ENCODE data around the gene TAX1BP3.

The TAX1BP3 gene

GRCh38 chr17:3689262-3690093, 21.1 kb upstream of the TAX1BP3 start:
- Histone ChIP-seq H3K27me3 (ENCODE audit: control insufficient read depth in 1 of 2, insufficient read depth in 2 of 2, low read length in 2 of 2) (peaks cover 0 to 2% of the 10 kb centered on the region in 2 donors), H3K9ac (ENCODE audit: low read depth in 1 of 2, low read length in 2 of 2) (no peak overlapping the region), H3K27ac (ENCODE audit: low read depth, low read length) (no peak overlapping the region), H3K36me3 (ENCODE audit: control insufficient read depth in 1 of 2, insufficient read depth in 2 of 2, low read length in 2 of 2) (no peaks in the 10 kb centered on the region), H3K4me1 (ENCODE audit: control insufficient read depth in 1 of 2, insufficient read depth in 2 of 2, low read length in 2 of 2) (no peaks in the 10 kb centered on the region), H3K9me3 (ENCODE audit: control insufficient read depth in 1 of 2, low read length in 2 of 2) (no peaks in the 10 kb centered on the region), H3K4me3 (ENCODE audit: low read depth in 1 of 2, low read length in 2 of 2) (no peak overlapping the region)

- no peaks in the 10 kb centered on the region for H3K9me3 ChIP-seq (ENCODE audit: control insufficient read depth in 1 of 2, low read length in 2 of 2)
- no peak overlapping the region for H3K27ac ChIP-seq (ENCODE audit: low read depth, low read length)
- no peak overlapping the region for H3K4me3 ChIP-seq (ENCODE audit: low read depth in 1 of 2, low read length in 2 of 2)
- H3K4me1 ChIP-seq (ENCODE audit: control insufficient read depth in 1 of 2, insufficient read depth in 2 of 2, low read length in 2 of 2), result no peaks in the 10 kb centered on the region
- H3K36me3 ChIP-seq (ENCODE audit: control insufficient read depth in 1 of 2, insufficient read depth in 2 of 2, low read length in 2 of 2), result no peaks in the 10 kb centered on the region
- no peaks in the 10 kb centered on the region for H3K27me3 ChIP-seq (ENCODE audit: control insufficient read depth in 1 of 2, insufficient read depth in 2 of 2, low read length in 2 of 2)
- H3K9ac ChIP-seq (ENCODE audit: low read depth in 1 of 2, low read length in 2 of 2), result no peak overlapping the region
These were observed 20.5 kb upstream of the TAX1BP3 start for GRCh38 chr17:3688852-3689261.

GRCh38 chr17:3688027-3688553, 19.7 kb upstream of the TAX1BP3 start:
- H3K9ac ChIP-seq (ENCODE audit: low read depth in 1 of 2, low read length in 2 of 2), result no peak overlapping the region
- H3K36me3 ChIP-seq (ENCODE audit: control insufficient read depth in 1 of 2, insufficient read depth in 2 of 2, low read length in 2 of 2), result no peaks in the 10 kb centered on the region
- no peaks in the 10 kb centered on the region for H3K27me3 ChIP-seq (ENCODE audit: control insufficient read depth in 1 of 2, insufficient read depth in 2 of 2, low read length in 2 of 2)
- H3K4me3 ChIP-seq (ENCODE audit: low read depth in 1 of 2, low read length in 2 of 2), result no peak overlapping the region
- no peak overlapping the region for H3K27ac ChIP-seq (ENCODE audit: low read depth, low read length)
- H3K9me3 ChIP-seq (ENCODE audit: control insufficient read depth in 1 of 2, low read length in 2 of 2), result no peaks in the 10 kb centered on the region
- no peaks in the 10 kb centered on the region for H3K4me1 ChIP-seq (ENCODE audit: control insufficient read depth in 1 of 2, insufficient read depth in 2 of 2, low read length in 2 of 2)

GRCh38 chr17:3685174-3685573, 16.8 kb upstream of the TAX1BP3 start:
- Histone ChIP-seq H3K36me3 (ENCODE audit: control insufficient read depth in 1 of 2, insufficient read depth in 2 of 2, low read length in 2 of 2) (no peaks in the 10 kb centered on the region), H3K9ac (ENCODE audit: low read depth in 1 of 2, low read length in 2 of 2) (no peak overlapping the region), H3K4me1 (ENCODE audit: control insufficient read depth in 1 of 2, insufficient read depth in 2 of 2, low read length in 2 of 2) (no peaks in the 10 kb centered on the region), H3K4me3 (ENCODE audit: low read depth in 1 of 2, low read length in 2 of 2) (no peak overlapping the region), H3K9me3 (ENCODE audit: control insufficient read depth in 1 of 2, low read length in 2 of 2) (no peaks in the 10 kb centered on the region), H3K27me3 (ENCODE audit: control insufficient read depth in 1 of 2, insufficient read depth in 2 of 2, low read length in 2 of 2) (peaks cover 0 to 4% of the 10 kb centered on the region in 2 donors), H3K27ac (ENCODE audit: low read depth, low read length) (no peak overlapping the region)

- no peak overlapping the region for H3K4me3 ChIP-seq (ENCODE audit: low read depth in 1 of 2, low read length in 2 of 2)
- no peak overlapping the region for H3K27ac ChIP-seq (ENCODE audit: low read depth, low read length)
- no peak overlapping the region for H3K9ac ChIP-seq (ENCODE audit: low read depth in 1 of 2, low read length in 2 of 2)
- H3K36me3 ChIP-seq (ENCODE audit: control insufficient read depth in 1 of 2, insufficient read depth in 2 of 2, low read length in 2 of 2), result no peaks in the 10 kb centered on the region
- peaks cover 0 to 4% of the 10 kb centered on the region in 2 donors for H3K27me3 ChIP-seq (ENCODE audit: control insufficient read depth in 1 of 2, insufficient read depth in 2 of 2, low read length in 2 of 2)
- H3K4me1 ChIP-seq (ENCODE audit: control insufficient read depth in 1 of 2, insufficient read depth in 2 of 2, low read length in 2 of 2), result no peaks in the 10 kb centered on the region
- H3K9me3 ChIP-seq (ENCODE audit: control insufficient read depth in 1 of 2, low read length in 2 of 2), result no peaks in the 10 kb centered on the region
These were observed 14.7 kb upstream of the TAX1BP3 start for GRCh38 chr17:3683054-3683511.

- Histone ChIP-seq H3K4me3 (ENCODE audit: low read depth in 1 of 2, low read length in 2 of 2) (no peak overlapping the region), H3K4me1 (ENCODE audit: control insufficient read depth in 1 of 2, insufficient read depth in 2 of 2, low read length in 2 of 2) (no peaks in the 10 kb centered on the region), H3K9me3 (ENCODE audit: control insufficient read depth in 1 of 2, low read length in 2 of 2) (no peaks in the 10 kb centered on the region), H3K36me3 (ENCODE audit: control insufficient read depth in 1 of 2, insufficient read depth in 2 of 2, low read length in 2 of 2) (no peaks in the 10 kb centered on the region), H3K27ac (ENCODE audit: low read depth, low read length) (no peak overlapping the region), H3K27me3 (ENCODE audit: control insufficient read depth in 1 of 2, insufficient read depth in 2 of 2, low read length in 2 of 2) (peaks cover 0 to 4% of the 10 kb centered on the region in 2 donors), H3K9ac (ENCODE audit: low read depth in 1 of 2, low read length in 2 of 2) (no peak overlapping the region)
These were observed 13.7 kb upstream of the TAX1BP3 start for GRCh38 chr17:3682033-3682432.

GRCh38 chr17:3681565-3681964, 13.2 kb upstream of the TAX1BP3 start:
- Histone ChIP-seq H3K36me3 (ENCODE audit: control insufficient read depth in 1 of 2, insufficient read depth in 2 of 2, low read length in 2 of 2) (no peaks in the 10 kb centered on the region), H3K9ac (ENCODE audit: low read depth in 1 of 2, low read length in 2 of 2) (no peak overlapping the region), H3K27me3 (ENCODE audit: control insufficient read depth in 1 of 2, insufficient read depth in 2 of 2, low read length in 2 of 2) (peaks cover 0 to 4% of the 10 kb centered on the region in 2 donors), H3K4me1 (ENCODE audit: control insufficient read depth in 1 of 2, insufficient read depth in 2 of 2, low read length in 2 of 2) (no peaks in the 10 kb centered on the region), H3K9me3 (ENCODE audit: control insufficient read depth in 1 of 2, low read length in 2 of 2) (no peaks in the 10 kb centered on the region), H3K4me3 (ENCODE audit: low read depth in 1 of 2, low read length in 2 of 2) (no peak overlapping the region), H3K27ac (ENCODE audit: low read depth, low read length) (no peak overlapping the region)

GRCh38 chr17:3681057-3681456, 12.7 kb upstream of the TAX1BP3 start:
- Histone ChIP-seq H3K36me3 (ENCODE audit: control insufficient read depth in 1 of 2, insufficient read depth in 2 of 2, low read length in 2 of 2) (no peaks in the 10 kb centered on the region), H3K9ac (ENCODE audit: low read depth in 1 of 2, low read length in 2 of 2) (no peak overlapping the region), H3K9me3 (ENCODE audit: control insufficient read depth in 1 of 2, low read length in 2 of 2) (no peaks in the 10 kb centered on the region), H3K4me3 (ENCODE audit: low read depth in 1 of 2, low read length in 2 of 2) (no peak overlapping the region), H3K4me1 (ENCODE audit: control insufficient read depth in 1 of 2, insufficient read depth in 2 of 2, low read length in 2 of 2) (no peaks in the 10 kb centered on the region), H3K27ac (ENCODE audit: low read depth, low read length) (no peak overlapping the region), H3K27me3 (ENCODE audit: control insufficient read depth in 1 of 2, insufficient read depth in 2 of 2, low read length in 2 of 2) (peaks cover 0 to 4% of the 10 kb centered on the region in 2 donors)

GRCh38 chr17:3679531-3680126, 11.3 kb upstream of the TAX1BP3 start:
- Histone ChIP-seq H3K4me3 (ENCODE audit: low read depth in 1 of 2, low read length in 2 of 2) (no peak overlapping the region), H3K9ac (ENCODE audit: low read depth in 1 of 2, low read length in 2 of 2) (no peak overlapping the region), H3K27me3 (ENCODE audit: control insufficient read depth in 1 of 2, insufficient read depth in 2 of 2, low read length in 2 of 2) (peaks cover 0 to 4% of the 10 kb centered on the region in 2 donors), H3K36me3 (ENCODE audit: control insufficient read depth in 1 of 2, insufficient read depth in 2 of 2, low read length in 2 of 2) (no peaks in the 10 kb centered on the region), H3K27ac (ENCODE audit: low read depth, low read length) (no peak overlapping the region), H3K9me3 (ENCODE audit: control insufficient read depth in 1 of 2, low read length in 2 of 2) (no peaks in the 10 kb centered on the region), H3K4me1 (ENCODE audit: control insufficient read depth in 1 of 2, insufficient read depth in 2 of 2, low read length in 2 of 2) (no peaks in the 10 kb centered on the region)

GRCh38 chr17:3678821-3679530, 10.6 kb upstream of the TAX1BP3 start:
- H3K36me3 ChIP-seq (ENCODE audit: control insufficient read depth in 1 of 2, insufficient read depth in 2 of 2, low read length in 2 of 2), result no peaks in the 10 kb centered on the region
- no peak overlapping the region for H3K27ac ChIP-seq (ENCODE audit: low read depth, low read length)
- peaks cover 0 to 4% of the 10 kb centered on the region in 2 donors for H3K27me3 ChIP-seq (ENCODE audit: control insufficient read depth in 1 of 2, insufficient read depth in 2 of 2, low read length in 2 of 2)
- H3K9ac ChIP-seq (ENCODE audit: low read depth in 1 of 2, low read length in 2 of 2), result no peak overlapping the region
- no peak overlapping the region for H3K4me3 ChIP-seq (ENCODE audit: low read depth in 1 of 2, low read length in 2 of 2)
- H3K4me1 ChIP-seq (ENCODE audit: control insufficient read depth in 1 of 2, insufficient read depth in 2 of 2, low read length in 2 of 2), result no peaks in the 10 kb centered on the region
- H3K9me3 ChIP-seq (ENCODE audit: control insufficient read depth in 1 of 2, low read length in 2 of 2), result no peaks in the 10 kb centered on the region

Data from duodenal mucosa (tissue), 2 donors.